EL (cell line): ENCODE results near the gene APCDD1L.
A peak's percentile ranks its signal among the peaks of the same experiment; 100 is the strongest.

Source experiments
- DNase-seq: peaks from one replicate; pipeline ENCODE4 v3.0.0-alpha.2; 2016

The APCDD1L gene

DNA sequence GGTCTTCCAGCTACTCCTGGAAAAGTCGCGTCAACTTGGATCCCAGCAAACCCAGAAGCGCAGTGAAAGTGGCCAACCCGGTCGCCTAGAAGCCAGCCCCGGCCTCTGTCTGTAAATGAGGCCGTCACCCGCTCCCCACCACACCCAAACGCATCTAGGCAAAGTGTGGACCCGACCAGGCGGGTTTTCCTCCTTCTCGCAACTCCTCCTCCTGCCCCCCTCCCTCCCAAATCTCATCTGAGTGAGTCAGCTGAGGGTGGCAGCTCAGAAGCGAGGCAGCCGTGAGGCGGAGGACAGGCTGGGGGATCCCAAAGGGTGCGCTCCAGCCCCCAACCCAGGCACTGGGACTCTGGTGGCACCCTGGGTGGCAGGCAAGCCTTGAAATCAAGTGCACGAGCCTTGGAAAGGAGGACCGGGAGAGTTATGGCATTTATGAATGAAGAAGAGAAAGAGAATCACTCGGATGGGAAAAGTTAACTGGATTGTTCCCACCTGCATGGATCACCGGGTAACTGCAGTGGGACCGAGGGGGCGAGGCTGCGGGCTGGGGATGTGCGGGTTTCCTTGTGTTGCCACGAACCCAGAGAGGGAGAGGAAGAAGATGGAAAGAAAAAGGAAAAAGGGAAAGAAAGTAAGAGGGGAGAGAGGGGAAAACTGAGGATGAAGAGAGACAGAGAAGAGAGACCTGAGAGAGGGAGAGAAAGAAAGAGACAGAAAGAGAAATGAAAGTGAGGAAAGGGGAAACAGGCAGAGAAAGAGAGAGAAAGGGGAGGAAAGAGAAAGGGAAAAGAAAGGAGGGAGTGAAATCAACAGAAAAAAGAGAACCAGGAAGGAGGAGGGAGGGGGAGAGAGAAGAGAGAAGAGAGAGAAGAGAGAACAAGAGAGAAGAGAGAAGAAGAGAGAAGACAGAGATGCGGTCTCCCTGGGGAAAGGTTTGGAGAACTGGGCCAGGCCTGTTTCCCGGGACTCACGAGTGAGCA lies at the start of gene APCDD1L:
TSS of gene APCDD1L (minus strand) at position 167 of the 980 bp plus-strand sequence. CDS start 692 bp downstream, outside the sequence.
- DNase-seq, result peak; percentile 81

DNA sequence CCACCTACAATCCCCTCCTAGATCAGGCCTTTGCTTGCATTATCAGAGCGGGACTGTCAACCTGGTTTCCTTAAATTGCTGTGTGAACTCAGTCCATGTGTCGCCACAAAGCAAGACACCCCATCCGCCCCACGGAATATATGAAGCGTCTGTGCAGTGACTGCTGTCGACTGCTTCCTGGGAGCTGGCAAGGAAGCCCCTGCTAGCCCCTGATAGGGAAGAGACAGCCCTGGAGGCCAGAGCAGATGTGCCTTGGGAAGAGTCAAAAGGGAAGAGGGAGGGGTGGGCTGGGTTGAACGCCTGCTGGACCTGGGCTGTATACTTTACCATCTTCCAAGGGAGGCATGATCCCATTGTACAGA lies 44.1 kb upstream of the APCDD1L start:
- no peak for DNase-seq

DNA sequence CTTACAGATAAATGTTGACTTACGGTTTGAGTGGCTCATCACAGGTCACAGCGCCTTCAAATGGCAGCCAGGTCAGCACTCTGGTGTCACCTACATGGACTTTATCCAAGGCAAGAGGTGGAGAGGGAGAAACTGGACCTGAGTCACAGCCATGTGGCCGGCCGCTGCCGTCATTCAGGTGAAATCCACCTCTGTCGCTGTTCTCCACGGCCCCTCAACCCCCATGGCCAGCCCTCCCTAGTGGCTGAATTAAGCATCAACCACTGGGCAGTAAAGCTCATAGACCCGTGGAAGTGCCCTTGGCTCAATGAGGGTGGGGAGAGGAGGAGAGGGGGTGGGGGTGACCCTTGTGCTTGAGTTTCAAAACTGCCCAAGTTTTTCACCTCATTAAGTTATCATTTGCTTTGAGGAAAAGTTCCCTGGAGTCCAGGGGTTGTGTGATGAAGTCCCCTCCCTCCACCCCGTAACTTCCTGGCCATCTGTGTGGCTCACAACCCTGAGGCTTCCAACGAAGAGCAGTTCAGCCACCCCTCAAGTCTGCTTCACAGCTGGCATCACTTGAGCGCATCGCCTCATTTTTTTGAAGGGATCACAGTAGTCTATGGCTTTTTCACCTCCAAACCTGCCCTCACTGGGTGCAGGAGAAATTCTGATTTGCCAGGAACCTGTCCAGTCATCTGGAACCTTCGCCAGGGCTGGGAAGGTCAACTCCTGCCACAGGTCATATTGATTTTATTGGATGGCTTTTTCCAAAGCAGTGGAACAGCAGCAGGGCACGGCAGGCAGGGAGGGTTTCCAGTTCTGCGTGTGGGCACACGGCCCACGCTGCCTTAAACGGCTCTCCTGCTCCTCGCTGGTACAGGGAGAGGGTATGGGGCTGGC lies 43.5 kb upstream of the APCDD1L start:
- no peak for DNase-seq

DNA sequence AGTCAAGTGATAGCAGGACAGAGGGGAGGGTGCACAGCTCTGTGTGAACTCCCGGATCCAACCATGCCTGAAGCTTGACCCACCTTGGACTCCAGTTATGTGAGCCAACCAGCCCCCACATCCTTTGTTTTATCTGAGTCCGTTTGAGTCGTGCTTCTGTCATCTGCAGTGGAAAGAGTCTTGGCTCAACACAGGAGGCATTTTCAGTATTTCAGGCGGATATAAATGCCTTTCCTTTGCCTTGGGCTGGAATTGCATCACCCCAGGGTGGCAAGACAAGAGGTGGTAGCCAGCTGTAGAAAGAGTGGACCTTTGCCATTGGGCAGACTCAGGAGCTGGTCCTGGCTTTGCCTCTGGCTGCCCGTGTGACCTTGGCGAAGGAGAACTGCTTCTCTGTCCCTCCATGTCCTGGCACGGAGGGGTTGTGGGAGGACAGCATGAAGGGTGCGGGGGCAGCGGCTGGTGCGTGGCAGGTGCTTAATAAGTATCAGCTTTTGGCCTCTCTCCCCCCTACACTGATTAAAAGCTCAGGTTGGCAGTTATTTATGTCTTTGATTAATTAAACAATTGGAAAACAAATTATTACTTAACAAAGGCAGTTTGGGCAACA lies 42.6 kb upstream of the APCDD1L start:
- DNase-seq, result peak; percentile 43

DNA sequence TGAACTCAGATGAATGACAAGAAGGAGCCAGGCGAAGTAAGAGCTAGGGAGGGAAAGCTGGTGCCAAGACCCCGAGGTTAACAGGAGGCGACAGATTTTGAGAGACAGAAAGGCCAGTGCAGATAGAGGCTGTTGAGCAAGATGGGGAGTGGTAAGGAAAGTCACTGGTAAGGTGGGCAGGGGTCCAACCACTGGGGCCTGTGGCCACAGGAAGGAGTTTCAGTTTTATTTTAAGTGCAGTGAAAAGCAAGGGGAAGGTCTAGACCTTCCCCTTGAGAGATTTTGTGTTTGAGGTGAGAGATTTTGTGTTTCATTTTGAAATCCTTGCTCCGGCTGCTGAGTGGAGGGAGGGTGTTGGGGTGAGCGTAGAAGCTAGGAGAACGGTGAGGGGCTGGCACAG lies 41.8 kb upstream of the APCDD1L start:
- no peak for DNase-seq

DNA sequence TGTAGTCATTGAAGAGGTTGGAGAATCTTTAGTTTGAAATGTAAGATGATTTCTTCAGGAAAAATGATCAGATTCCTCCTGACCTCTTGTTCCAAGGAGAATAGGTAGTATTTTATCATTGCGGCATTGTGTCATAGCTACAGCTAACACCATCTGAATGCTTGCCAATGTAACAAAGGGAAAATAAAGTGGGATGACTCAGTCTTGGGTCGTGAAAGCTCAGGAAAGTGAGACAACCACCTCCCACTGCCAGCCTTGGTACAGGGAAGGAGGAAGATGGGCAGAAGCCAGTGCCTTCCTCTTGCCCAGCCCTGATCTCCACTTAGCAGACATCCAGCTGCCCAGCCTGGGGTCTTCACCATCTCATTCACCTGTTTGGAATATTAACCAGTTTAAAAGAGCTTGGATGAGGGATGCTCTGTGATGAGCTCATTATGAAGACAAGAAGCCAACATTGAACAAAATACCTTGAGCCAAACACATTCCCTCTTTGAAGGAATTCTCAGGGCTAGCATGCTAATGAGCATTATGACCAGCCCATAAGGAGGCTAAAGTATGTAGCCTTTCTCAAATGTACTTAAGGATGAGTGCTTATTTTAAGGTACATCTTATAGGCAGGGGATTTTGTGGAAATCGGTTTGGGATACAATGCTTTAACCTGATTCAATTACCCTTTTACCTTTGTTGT lies 40.0 kb upstream of the APCDD1L start:
- peak; percentile 86 for DNase-seq

DNA sequence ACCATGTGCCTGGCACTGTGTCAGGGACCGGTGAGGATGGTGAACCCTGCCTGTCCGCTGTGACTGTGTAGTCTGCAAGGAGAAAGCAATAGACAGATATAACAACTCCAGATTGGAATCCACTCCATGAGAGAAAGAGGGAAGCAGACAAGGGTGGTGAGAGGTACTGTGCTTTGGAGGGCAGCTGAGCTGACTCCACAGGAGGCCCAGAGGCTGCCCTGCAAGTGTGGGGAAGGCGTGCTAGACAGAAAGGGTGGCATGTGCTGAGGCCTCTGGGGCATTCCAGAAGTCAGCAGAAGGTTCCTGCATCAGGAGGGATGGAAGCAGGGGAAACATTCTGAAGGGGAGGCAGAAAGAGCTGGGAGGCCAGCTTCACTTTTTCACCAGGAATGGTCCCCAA lies 39.3 kb upstream of the APCDD1L start:
- no peak for DNase-seq

DNA sequence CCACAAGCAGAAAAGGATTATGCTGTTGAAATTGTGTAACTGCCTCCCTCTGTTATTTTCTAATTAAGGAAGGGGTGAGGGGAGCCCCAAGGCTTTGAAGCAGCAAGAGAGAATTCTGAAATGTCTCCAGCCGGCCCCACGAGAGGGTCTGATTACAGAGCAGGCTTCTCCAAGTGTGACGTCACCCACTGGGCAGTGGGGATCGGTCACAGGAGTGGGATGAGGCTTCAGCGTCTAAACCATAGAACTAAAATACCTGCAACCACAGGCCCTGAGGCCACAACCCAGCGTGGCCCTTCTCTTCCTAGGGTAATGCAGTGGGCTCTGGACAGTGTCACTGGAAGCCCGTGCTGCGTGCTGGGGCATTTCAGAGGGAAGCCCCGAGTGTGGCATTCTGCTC lies 38.6 kb upstream of the APCDD1L start:
- DNase-seq, result no peak

DNA sequence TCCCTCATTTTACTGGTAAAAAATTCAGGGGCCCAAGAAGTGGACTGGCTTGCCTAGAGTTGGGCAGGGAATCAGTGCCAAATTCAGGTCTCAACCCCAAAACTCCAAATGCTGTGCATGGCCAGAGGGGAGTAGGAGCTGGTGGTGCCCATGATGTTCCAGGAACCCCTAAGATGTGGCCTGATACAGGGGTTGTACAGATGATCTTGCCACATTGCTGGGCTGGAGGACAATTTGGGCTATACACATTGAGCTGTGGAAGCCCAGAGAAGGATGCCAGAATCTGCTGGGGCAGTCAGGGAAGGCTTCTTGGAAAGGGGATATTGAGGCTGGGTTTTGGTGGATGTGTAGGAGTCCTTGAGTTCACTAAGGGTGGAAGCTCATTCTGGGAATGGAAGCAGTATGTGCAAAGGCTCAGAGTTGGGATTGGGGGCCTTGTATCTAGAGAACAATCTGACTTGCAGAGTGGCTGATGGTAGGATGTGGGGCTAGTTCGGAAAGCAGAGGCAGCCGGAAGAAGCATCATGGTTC lies 38.0 kb upstream of the APCDD1L start:
- DNase-seq, result no peak

DNA sequence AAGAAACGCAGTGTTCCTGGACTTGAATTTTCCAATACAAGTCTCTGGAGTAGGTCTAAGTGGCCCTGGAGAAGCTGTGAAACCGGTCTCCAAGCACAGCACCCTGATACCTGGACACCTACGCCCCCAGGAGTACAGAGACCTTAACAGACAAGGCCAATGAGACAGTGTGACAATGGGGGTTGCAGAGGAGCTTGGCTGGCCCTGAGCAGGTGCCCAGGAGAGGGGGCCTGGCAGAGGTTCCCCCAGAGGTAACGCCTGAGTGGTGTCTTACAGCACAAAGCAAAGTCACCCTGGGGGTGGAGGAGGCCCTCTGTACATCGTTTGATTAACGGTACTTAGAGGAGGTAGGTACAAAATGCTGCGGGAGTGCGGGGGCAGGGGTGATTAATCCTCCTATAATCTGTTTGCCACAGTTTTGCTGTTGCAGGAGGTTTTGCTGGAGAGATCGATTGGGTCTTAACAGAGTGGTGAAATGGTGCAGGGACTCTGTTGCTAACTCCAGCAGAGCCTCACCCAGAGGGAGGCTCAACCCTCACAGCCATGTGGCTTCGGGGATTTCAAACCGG lies 37.3 kb upstream of the APCDD1L start:
- DNase-seq, result no peak

DNA sequence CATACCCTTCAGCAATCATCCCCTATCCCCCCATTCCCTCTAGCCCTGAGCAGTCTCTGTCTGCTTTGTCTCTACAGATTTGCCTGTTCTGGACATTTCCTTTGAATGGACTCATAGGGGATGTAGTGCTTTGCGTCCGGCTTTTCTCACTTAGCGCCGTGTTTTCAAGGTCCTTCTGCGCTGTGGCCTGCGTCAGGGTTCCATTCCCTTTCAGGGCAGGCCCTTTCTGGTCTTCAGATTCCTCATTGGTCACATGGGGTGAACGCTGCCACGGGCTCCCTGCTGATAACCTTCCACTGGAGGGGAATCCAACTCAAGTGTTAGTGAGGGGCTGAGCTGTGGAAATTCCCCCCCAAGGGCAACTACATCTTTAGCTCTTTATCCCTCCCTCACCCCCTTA lies 36.4 kb upstream of the APCDD1L start:
- no peak for DNase-seq

DNA sequence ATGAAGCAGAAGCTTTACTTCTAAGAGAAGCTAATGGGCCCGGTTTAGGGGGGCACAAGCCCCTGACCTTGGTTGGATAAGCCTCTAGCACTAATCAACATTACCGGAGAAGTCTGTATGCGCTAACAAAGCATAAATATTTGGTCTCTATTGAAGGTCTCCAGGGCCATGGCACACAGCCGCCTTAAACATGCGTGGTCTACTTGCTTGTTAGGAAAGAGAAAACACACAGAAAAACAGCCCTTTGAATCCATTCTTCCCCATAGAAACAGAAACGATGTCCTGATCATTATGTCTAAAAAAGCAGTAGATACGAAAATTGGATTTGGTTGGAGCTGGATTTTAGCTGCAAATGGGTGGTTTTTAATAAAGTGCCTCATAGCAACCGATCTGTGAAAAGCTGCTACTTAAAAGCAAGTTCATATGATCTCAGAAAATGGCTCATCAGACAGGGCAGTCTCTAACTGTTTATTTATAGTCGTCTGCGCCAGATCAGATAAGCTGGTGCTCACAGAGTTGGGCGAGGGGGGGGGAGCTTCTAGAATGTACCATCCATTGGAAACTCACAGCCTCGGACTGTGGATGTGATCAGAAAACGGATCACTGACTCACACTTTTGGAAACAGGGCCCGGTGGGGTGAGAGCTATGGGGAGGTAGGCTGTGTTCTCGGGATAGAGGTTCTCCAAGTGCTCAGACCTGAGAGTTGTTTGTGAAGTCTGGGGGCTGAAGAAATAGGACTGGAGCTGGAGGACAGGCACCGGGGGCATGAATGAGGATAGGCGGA lies 35.3 kb upstream of the APCDD1L start:
- DNase-seq, result peak; percentile 94

DNA sequence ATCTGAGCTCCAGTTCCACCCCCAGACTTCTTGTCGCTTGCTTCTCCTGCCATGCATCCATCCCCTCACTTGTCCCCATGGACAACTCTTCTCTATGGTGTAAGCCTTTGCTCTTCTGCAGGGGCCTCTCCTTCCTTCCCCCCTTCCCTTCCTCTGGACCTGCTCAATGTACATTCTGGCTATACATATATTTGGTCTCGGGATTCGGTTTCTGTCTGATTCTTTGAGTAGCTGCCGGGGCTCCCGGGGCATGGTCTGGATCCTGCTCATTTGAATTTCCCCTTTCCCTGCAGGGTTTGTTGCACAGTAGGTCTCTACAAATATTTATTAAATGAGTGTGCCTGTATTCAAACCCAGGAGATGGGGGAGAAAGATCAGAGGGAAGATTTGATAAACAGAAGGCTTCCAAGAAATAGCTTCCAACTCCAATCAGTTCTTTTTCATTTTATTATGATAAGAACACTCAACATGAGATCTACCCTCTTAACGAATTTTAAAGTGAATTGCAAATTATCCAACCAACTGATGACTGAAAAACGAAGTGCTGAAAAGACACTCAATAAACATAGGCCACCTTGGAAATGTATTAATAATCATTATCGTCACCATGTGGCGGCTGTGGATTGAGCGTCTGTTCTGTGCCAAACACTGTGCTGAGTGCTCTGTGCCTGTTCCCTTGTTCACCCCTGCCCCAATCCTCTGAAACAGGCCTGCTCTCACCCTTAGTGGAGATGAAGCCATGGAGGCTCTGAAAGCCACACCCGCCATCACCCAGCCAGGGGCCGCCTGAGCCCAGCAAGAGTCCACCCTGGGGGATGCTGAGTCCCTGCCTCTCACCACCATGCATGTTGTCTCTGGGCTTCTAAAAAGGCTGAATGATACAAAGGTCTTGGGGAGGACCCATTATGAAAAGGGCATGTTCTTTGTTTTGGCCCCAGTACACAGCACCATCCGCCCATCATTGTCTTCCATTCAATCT lies 34.3 kb upstream of the APCDD1L start:
- DNase-seq, result no peak

DNA sequence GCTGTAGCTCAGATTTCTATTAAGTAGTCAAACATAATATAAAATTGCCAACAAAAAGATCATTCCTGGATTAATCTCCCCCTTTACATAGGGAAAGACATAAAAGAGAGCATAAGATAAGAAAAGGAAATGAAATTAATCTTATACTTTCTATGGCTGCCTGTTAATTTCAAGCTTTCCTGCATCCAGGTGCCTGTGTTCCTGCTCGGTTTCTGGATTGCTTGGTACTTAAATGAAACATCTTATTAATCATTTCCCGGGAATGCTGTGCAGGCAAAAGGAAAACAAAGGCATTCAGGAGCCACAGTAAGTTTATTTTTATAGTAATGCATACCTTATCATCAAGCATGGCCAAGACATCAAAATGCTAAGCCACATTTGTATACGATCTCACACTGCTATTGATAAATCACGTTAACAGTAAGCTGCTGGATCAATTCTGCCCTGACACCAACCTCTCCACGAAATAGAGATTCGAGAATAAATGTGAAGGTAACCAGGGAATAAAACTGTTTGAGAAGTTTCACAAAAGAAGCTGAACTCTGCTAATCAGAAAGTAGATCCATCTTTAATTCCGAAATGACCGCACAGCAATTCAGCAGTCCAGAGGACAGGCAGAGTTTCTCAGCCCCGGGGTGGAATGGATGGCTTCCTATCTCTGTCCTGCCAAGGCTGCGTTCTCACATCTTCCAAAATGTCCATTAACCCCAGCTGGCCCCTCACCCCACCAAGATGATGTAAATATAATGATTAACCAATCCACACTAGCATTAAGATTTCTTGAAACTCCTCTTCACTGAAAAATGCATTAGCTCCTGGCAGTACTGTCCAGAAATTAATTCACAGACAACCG lies 32.6 kb upstream of the APCDD1L start:
- DNase-seq, result peak; percentile 56

DNA sequence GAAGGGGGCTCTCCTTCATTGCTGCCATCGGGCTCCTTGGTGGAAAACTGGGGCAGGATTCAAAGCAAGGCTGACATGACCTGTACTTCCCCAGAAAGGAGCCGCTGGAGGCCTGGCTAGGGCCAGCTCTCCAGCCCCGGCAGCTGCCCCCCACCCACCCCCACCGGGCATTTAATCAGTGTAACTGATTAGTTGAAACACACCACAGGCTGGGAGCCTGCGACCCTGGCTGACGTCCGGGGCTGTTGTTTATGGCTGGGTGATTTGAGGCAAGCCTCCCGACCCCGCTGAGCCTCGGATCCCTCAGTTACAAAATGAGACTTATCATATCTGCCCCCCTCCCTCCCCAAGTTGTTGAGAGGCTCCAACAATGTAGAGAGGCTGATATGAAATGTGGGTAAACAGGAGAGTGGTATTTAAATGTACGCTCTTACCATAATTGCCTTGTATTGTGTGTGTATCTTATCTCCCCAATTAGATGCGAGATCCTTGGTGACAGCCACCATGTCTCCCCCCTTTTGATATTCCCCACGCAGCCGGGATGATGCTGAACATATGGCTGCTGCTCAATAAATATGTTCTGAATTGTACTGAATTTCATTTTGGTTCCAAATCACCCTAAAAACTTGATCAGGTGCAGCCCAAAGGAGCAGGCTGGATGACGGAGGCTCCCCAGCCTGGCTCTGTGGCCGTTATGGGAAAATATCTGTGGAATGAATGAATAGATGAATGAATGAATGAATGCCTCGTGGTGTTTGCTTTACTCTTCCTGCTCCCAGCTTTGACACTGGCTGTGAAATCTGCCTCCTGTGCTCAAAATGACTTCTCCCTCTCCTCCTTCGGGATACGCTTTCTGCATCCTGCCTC lies 31.8 kb upstream of the APCDD1L start:
- DNase-seq, result no peak

DNA sequence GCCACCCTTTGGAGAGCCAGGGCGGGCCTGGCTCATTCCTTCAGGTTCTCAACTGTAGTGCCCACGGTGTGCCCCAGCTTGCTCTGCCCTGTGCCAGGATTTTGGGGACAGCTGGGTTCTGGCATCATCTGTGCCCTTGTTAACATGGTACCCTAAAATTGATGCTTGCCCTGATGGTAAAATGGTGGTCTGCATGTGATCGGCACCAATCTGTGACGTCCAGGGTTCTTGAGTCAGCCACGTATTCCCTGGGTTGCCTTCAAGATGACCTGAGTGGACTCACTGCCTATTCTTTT lies 31.2 kb upstream of the APCDD1L start:
- DNase-seq, result no peak

DNA sequence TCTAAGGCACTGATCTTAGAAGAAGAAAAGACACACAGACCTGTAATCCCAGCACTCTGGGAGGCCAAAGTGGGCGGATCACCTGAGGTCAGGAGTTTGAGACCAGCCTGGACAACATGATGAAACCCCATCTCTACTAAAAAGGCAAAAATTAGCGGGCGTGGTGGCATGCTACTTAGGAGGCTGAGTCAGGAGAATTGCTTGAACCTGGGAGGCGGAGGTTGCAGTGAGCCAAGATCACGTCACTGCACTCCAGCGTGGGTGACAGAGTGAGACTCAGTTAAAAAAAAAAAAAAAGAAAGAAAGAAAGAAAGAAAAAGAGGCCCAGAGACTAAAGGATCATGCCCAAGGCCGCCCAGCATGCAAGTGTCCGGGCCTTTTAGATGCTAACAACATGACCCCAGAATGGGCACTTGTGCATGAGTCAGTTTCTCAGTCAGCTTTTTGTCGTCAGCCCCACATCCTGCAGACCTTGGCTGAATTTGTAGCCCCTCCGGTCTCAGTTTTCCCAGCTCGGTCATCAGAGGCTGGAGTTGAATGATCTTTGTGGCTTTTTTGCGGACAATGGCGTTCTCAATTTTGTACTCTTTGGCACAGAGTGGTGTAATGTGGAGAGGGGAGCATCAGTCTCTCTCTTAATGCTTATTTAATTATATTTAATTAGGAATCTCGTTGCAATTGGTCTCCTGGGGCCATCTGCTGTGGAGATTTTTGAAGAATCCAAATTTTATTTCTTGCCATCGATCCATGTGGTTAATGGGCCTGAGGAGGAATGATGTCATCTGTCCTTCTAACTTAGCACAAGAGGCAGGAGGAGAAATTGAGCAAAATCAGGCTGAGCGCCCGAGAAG lies 30.6 kb upstream of the APCDD1L start:
- DNase-seq, result no peak
